Midbrain (tissue), 1 donor: ENCODE data around the gene LRRC42.
"Not testable (repeated sequence)": the region's sequence is repeated elsewhere in the genome, so short reads cannot be mapped to it uniquely, and the experiment has no call there.

Experiments
- DNase-seq: peaks from one replicate; lab custom pipeline; 2025; lab: John Stamatoyannopoulos, UW

Gene LRRC42

GRCh38 chr1:53967409-53968124 is 21.4 kb downstream of the LRRC42 start:
- no peak for DNase-seq

DNA sequence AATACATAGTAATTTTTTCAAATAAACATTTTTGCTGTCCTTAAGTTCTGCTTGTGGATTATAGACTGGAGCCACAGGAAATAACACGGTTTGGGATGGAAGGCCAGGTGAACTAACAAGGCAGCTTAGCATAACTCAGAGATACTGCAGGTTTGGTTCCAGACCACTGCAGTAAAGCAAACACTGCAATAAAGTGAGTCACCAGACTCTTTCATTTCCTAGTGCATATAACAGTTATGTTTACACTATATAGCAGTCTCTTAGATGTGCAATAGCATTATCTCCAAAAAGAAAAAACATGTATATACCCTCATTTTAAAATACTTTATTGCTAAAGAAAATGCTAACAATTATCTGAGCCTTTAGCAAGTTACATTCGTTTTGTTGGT is 22.0 kb downstream of the LRRC42 start:
- no peak for DNase-seq

- not testable (repeated sequence) for DNase-seq
Measured at GRCh38 chr1:53969323-53969722, 23.2 kb downstream of the LRRC42 start.

GRCh38 chr1:53971718-53972117 is 25.6 kb downstream of the LRRC42 start:
- DNase-seq, result no peak

- DNase-seq, result no peak
Measured at GRCh38 chr1:53975861-53976260, 29.7 kb downstream of the LRRC42 start.

GRCh38 chr1:53979712-53980450 is 33.7 kb downstream of the LRRC42 start:
- DNase-seq, result no peak

GRCh38 chr1:53981220-53981619 is 35.1 kb downstream of the LRRC42 start:
- DNase-seq, result no peak

DNA sequence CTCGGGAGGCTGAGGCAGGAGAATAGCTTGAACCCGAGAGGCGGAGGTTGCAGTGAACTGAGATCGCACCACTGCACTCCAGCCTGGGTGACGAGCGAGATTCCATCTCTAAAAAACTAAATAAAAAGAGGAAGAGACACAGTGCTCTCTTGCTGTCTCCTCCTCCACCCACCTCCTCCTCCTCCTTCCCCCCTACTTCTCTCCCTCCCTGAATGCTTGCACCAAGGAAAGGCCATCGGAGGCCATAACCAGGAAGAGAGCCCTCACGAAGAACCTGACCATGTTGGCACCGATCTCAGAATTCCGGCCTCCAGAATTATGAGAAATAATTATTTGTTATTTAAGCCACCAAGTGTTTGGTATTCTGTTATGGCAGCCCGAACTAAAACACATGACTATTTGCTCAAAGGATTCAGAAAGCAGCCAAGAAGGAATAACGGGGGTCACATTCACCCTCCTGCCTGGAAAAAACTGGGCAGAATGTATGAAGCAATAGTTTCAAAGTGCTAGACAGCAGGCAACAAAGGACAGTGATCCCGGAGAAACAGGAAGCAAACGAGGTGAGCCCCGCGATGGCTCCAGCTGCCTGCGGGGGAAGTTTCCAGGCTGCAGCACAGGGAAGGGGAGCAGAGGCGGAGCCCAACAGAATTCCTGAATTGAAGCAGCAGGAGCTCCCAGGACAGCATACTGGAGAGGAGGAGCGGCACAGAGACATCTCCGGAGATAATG is 36.0 kb downstream of the LRRC42 start:
- no peak for DNase-seq

DNA sequence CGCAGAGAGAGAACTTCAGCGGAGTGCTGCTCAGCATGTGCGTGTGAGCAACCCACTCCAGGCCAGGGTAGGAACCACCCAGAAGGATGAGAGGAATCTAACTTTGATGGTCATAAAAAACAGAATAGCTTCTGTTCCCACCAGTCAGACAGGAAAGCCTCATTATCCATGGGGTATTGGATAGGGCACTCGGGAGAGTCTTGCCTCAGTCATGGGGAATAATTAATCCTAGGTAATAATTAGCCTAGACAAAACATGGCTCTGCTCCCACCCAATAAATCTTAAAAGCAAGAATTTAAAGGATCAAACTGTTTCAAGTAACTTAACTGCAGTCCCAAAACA is 36.6 kb downstream of the LRRC42 start:
- no peak for DNase-seq

- no peak for DNase-seq
Measured at GRCh38 chr1:53984726-53985125, 38.6 kb downstream of the LRRC42 start.

DNA sequence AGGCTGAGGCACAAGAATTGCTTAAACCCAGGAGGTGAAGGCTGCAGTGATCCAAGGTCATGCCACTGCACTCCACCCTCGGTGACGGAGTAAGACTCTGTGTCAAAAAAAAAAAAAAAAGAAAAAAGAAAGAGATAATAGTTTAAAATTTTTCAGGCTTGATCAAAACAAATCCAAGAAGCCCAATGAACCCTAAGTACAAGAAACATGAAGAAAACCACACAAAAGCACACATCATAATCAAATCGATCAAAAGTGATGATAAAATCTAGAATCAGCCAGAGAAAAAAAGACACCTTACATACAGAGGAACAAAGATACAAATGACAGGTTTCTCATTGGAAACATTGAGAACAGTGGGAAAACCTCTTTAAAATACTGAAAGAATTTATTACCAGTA is 40.3 kb downstream of the LRRC42 start:
- no peak for DNase-seq

GRCh38 chr1:53987880-53988279 is 41.7 kb downstream of the LRRC42 start:
- DNase-seq, result no peak

DNA sequence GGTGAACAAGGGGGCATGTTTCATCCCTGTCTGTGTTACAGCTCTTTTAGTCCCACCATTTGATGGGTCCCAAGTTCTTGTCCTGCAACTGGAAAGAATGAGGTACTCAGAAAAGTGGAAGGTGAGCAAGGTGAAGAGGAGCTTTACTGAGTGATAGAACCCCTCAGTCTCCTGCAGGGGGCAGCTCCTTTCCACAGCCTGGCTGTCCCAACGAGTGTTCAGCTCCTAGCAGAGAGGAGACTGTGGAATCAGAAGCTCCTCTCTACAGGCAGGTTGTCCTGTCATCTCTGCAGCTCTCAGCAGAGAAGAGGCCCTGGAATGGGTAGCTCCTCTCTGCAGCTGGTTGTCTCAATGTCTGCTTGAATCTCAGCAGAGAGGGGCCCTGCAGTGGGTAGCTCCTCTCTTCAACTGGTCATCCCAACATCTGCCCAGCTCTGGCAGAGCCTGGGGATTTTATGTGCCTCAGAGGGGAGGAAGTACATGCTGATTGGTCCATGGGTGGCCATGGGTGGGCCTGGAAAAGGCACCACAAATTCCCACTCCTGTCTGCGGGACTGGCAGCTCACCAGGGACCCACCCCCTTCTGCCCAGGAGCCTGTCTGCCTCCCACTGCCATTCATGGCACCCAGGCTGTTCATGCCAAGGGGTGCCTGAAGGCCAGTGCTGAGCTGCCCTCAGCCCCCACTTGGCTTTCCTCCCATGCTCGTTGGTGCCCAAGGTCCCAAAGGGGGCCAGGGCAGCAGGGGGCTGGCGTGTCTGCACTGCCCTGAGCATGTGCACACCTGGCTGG is 46.1 kb downstream of the LRRC42 start:
- no peak for DNase-seq

DNA sequence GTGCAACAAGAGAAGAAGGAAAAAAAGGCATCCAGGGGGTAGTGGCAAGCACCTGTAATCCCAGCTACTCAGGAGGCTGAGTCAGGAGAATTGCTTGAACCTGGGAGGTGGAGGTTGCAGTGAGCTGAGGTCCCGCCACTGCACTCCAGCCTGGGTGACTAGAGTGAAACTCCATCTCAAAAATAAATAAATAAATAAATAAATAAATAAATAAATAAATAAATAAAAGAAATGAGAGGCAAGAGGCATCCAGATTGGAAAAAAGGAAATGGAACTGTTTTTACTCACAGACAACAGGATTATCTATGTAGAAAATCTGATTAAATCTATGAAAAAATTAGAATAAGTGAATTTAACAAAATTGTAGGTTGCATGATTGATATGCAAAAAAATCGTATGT is 48.4 kb downstream of the LRRC42 start:
- not testable (repeated sequence) for DNase-seq

GRCh38 chr1:53995683-53996082 is 49.5 kb downstream of the LRRC42 start:
- no peak for DNase-seq

DNA sequence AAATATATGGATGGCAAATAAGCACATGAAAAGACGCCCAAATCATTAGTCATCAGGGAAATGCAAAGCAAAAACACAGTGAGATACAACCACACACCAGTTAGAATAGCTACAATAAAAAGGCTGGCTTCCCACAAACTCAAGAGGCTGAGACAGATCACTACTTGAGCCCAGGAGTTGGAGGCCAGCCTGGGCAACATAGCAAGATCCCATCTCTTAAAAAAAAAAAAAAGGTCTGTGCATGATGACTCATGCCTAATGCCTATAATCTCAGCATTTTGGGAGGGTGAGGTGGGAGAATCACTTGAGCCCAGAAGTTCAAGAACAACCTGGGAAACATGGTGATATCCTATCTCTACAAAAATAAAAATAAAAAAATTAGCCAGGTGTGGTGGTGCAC is 52.1 kb downstream of the LRRC42 start:
- DNase-seq, result no peak

DNA sequence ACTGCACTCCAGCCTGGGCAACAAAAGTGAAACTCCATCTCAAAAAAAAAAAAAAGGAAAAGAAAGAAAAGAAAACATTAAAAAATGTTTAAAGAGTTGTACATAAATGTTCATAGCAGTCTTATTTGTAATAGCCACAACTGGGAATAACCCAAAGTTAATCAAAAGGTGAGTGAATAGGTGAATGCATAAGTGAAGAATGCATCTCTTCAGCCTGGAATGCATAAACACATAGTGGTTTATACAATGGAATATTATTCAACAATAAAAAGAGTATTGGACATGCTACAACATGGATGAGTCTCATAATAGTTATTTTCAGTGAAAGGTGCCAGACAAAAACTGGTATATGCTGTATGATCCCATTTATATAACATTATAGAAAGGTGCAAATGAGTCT is 53.8 kb downstream of the LRRC42 start:
- DNase-seq, result no peak

DNA sequence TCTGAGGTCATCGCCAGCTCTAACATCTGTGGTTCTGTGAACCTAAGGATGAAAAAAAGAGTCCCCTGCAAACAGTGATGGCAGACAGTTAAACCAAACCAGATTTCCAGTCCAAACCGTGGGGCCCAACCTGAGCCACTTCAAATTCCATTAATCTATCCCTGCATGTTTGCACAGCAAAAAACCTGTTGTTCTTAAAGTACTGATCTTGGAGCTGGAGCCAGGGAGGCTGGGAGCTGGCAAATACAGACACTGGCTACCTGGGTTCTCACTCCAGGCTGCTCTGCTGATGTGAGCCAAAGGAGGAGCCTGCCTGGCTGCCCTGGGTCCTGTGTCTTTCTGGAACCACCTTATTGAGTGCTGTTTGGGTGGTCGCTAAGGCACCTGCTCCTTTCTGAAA is 55.4 kb downstream of the LRRC42 start:
- no peak for DNase-seq

DNA sequence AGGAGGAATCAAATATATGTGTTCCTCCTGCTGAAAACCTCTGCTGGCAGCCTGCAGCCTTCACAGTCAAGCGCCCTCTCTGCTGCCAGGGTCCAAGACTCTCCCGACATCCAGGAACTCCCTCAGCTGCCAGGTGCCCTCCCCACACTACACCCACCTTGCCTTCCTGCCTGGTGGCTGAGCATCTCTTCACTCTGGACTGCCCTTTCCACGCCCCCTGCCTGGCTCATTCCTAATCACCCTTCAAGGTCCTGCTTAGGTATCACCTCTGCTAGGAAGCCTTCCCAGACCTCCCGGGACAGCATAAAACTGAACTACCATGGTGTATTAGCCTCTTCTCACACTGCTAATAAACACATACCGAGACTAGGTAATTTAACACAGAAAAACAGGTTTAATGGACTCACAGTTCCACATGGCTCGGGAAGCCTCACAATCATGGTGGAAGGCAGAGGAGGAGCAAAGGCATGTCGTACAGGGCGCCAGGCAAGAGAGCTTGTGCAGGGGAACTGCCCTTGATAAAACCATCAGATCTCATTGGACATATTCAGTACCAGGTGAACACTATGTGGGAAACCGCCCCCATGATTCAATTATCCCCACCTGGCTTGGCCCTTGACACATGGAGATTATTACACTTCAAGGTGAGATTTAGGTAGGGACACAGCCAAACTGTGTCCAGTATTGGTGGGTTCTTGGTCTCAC is 56.5 kb downstream of the LRRC42 start:
- DNase-seq, result no peak

GRCh38 chr1:54003249-54003646 is 57.1 kb downstream of the LRRC42 start:
- DNase-seq, result no peak

DNA sequence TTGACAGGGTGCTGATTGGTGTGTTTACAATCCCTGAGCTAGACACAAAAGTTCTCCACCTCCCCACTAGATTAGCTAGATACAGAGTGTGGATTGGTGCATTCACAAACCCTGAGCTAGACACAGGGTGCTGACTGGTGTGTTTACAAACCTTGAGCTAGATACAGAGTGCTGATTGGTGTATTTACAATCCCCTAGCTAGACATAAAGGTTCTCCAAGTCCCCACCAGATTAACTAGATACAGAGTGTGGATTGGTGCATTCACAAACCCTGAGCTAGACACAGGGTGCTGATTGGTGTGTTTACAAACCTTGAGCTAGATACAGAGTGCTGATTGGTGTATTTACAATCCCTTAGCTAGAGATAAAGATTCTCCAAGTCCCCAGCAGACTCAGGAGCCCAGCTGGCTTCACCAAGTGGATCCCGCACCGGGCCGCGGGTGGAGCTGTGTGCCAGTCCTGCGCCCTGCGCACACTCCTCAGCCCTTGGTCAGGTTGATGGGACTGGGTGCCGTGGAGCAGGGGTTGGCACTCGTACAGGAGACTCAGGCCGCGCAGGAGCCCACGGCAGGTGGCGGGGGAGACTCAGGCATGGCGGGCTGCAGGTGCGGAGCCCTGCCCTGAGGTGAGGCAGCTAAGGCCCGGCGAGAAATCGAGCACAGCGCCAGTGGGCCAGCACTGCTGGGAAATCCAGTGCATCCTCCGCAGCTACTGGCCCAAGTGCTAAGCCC is 57.8 kb downstream of the LRRC42 start:
- not testable (repeated sequence) for DNase-seq
